Measurements from ENCODE around the gene CCDC197.

CCDC197 gene

DNA sequence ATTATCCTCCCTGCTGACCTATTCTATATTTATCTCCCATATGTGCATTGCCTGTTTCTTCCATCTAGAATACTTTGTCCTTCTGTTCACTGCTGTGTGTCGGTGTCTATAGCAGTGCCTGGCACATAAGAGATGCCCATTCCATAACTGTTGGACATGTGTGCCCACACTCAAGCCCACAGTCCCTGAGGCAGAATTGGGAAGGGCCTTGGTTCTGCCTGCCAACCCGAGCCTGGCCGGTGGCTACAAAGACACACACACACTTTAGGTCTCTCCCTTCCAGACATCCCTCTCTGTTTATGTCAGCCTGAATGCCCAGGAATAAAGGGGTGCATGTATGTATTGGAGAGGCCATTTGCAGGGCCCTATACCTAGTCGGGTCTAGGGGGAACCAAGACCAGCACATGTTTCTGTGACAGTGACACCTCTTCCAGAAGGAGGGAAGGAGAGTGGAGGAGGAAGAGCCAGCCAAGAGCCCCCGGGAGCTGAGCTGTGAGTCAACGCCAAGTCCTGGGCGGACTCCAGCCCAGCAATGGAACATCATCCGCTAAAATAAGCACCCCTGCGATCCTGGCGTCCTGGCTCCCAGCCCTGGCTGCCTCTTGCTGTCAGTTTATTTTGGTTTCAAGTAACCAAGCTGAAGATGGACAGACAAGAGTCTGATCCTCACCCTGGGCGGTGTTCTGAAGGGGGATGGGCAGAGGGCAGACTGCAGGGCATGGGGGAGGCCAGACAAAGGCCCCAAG lies 16.5 kb upstream of the CCDC197 start:
- DNase-seq, result no peak

DNA sequence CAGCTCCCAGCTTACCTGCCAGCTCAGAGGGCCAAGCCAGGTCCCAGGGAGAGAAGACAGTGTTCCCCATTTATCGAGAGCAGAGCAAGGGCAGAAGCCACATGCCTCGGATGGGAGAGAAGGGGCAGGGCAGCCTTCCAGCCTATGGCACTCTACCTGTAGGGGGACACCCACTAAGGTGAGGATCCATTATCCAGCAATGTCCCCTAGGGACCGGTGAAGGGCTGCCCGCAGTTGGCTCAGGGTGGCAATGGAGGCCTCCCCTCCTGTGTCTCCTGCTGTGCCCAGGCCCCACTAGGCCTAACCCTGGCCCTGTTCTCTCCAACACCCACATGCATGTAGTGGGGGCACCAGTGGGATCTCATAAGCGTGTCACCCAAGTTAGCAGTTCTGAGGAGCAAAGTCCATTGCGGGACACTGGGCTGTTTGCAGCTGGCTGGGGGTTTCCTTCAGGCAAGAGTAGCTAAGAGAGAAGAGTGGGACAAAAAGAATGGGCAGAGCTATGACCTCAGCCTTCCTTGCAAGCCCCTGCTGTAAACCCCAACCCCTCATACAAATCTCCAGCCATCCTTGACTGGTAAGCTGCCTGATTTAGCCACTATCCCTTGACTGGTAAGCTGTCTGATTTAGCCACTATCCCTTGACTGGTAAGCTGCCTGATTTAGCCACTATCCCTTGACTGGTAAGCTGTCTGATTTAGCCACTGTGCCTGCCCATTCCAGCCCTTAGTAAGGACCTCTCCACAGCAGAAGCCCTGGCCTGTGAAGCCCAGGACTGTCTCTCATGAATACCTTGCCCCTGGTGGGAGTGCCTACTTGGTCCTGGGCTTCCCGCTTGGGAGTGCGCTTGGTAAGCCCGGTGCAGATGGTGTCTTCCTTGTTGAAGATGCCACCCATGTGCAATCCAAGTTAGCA lies 15.5 kb upstream of the CCDC197 start:
- DNase-seq, result no peak

DNA sequence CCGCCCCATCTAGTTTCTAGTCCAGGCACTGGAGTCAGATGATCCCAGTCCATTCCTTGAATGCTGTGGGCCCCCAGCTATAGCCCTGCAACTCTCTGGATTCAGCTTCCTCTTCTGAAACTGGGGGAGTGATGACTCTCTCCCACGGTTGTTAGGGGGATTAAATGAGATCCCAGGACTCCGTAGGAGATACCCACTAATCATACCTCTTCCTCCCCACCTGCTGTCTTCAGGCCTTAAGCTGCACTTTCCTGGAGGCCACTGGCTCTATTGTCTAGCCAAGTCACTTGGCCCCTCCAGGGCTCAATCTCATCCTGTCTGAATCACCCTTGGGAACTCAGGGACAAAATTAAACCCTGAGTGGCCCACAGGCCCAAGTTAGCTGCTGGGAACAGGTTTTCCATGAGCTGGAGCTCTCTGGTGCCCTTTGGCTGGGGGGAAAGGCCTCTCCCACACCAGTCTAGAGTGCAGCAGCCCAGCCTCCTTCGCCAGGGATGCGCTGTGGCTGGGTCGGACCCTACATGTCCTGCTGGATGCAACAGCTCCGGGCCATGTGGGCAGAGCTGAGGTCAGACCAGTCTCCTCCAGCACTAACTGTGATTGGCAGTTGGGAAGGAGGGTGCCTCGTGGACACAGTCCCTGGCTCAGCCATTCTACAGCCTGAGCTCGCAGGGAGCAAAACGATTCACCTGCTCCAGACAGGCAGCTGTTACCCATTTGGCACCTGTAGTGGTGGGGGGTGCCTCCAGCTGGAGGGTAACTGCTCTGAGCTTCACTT lies 14.7 kb upstream of the CCDC197 start:
- DNase-seq, result no peak

DNA sequence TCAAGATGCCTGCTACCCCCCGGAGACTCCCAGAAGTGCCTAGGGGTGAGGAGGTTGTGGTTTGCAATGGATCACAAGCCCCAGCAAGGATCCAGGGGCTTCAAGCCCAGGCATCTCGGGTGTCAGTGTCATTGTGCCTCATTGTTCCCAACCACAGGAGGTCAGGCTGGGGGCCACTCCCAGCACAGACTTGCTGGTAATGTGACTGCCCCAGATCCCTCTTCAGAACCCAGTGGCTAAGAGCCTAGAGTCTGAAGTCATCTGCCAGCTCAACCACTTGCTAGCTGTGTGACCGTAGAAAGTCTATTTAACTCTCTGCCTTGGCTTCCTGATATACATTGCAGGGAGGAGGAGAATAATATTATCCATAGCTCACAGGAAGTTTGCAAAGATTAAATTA lies 13.0 kb upstream of the CCDC197 start:
- no peak for DNase-seq

DNA sequence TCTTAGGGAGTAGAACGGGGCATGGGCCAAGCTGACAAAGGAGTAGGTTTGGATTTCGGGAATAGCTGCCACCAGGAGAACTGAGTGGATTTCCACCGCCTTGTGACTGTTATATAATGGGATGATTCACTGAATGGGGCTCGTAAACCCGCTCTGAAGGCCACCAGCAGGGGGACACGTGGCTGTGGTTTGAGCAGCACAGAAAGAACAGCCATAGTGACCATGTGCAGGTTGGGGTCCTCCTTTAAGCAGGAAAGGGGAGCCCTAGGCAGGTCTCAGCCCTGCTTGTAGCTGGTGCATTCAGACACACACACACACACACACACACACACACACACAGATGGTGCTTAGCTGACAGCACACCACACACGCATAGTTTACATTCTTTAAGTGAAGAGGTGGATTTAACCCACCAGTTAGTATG lies 12.1 kb upstream of the CCDC197 start:
- DNase-seq, result no peak

DNA sequence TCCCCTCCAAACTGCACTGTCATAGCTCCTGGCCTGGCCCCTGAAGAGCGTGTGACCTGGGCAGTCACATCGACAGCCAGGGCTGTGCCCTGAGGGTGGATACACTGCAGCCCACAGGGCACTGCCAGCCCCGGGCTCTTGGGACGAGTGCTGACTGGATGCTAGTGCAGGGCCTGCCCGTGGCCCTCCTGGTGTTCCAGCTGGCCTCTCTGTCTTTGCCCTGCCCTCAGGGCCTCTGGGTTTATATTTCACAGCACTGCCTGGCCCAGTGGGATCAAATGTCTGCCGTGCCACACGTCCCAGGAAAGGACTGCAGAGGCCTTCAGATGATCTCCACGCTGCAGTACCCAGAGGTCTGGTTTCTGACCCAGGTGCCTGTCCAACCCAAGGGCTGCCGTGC lies 10.1 kb upstream of the CCDC197 start:
- DNase-seq, result no peak

DNA sequence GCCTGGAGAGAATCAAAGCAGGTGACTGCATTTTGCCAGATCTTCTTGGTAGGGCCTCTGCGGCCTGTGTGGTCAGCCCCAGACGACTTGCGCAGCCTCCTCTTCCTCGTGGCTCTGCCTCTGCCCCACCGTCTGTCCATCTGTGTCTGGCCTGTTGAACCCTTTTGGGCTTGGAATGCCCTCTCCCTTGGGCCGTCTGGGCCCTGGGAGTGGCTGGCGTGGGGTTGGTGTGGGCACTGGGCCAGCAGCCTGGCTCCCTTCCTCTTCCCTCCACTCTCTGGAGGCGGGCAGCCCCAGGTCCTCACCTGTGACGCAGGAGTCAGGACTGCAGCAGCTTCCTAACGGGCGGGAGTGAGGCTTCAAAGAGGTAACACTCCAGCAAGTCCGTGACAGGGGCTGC lies 9.7 kb upstream of the CCDC197 start:
- DNase-seq, result no peak

DNA sequence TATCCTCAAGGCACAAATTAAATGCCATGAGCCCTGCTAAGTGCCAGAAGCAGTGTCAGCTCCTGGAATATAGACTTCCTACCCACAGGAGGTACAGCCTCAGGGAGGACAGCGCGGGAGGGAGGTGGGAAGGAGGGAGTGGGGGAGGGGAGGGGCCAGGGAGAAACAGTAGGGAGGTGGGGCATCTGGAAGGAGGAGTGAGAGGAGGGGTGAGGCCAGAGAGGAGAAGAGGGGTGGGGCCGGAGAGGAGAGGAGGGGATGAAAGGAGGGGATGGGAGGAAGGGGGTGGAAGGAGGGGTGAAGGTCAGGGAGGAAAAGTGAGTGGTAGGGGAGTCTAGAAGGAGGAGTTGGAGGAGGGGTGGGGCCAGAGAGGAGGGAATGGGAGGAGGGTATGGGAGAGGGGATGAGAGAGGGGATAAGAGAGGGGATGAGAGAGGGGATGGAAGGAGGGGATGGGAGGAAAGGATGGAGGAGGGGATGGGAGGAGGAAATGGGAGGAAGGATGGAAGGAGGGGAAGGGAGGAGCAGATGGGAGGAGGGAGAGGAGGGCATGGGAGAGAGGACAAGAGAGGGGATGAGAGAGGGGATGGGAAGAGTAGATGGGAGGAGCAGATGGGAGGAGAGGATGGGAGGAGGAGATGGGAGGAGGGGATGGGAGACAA lies 9.2 kb upstream of the CCDC197 start:
- DNase-seq, result no peak

DNA sequence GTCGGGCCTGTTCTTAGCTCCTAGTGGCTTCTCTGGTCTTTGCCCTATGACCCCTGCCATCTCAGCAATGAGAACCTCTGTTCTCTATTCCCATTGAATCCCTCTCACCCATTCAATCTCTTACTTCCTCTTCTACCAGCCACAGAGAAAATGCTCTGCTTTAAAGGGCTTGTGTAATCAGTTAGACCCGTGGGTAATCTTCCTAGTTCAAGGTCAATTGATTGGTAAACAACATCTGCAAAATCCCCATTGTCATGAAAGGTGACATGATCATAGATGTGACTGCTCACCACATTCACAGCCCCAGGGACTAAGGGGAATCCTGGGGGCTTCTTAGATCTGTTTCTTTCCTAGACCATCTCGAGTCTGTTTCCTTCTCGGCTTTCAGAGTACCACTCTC lies 7.2 kb upstream of the CCDC197 start:
- DNase-seq, result no peak

DNA sequence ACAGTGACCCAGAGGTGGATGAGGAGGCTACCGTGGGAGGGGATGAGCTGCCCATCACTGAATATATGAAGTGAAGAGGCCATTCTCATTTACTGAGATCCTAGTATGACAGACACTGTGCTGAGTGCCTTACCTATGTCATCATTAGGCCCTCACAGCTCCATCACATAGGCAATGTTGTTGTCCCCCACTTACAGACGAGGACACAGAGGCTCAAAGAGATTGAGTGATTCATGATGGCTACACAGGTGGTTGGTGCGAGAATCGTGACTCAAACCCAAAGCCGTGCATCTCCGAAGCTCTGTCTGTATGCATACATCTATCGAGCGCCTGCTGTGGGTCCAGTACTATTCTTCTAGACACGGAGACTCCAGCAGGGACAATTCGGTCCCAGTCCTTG lies 5.9 kb upstream of the CCDC197 start:
- DNase-seq, result no peak

DNA sequence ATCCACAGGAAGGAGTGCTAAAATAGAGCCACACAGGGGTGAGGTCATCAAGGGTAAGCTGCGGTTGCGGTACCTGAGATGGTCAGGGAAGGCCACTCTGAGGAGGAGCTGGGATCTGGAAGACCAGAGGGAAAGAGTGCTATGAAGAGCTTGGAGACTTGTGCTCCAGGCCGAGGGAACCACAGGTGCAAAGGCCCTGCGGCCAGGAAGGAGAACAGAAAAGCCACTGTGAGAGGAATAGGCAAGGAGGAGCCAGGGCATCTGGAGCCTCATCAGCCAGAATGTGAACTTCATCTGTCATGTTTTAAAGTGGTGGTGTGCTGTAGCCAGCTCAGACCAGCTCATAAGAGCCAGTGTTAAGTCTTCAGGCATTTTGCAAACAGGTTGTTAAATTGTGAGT lies 5.5 kb upstream of the CCDC197 start:
- no peak for DNase-seq

DNA sequence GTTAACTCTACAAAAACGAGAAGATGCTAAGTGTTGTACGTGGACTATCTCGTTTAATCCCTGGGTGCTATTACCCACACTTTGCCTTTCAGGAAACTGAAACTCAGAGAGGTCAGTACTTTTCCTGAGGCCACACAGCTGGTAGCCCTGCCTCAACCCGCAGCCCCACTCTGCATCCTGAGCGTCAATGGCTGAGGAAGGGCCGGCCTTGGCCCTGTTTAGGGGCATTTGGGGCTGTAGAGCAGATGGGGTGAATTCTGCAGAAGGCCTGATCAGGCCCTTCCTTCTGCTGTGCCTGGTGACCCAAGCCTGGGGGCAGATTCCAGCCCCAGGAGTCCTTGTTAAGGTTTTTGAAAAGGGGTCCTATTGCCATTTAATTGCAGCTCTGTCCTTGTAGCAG lies 3.7 kb upstream of the CCDC197 start:
- no peak for DNase-seq

DNA sequence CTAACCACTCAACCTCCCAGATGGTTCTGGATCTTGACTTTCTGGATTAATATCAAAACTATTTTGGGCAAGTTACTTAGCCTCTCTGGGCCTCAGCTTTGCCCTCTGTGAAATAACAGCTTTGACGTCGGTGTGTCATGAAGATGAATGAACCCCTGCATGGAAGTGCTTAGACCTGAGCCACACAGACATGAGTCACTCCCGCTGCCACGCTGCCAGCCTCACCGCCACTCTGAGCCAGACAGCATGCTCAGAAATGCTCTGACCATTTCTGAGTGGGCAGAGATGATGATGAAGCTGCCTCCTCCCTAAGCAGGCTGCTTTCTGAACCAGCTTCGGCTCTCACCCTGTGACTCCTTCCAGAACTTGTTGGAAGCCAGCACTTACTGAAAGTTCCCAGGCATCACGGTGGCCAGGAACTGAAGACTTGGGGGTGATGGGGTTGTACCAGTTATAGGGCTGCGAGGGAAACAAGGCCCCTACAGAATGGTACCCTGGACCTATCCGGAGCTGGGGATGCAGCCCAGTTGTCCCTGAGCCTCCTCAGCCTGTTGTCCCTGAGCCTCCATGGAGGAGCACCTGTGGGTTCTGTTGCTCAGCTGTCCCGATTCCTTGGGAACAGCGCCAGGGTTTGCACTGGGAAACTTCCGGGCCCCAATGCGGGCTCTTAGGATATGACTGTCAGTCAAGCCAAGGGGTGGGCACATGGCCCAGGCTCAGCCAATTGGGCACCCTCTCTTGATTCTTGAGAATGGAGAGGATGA lies 2.0 kb upstream of the CCDC197 start:
- DNase-seq, result peak; percentile 42 to 55

DNA sequence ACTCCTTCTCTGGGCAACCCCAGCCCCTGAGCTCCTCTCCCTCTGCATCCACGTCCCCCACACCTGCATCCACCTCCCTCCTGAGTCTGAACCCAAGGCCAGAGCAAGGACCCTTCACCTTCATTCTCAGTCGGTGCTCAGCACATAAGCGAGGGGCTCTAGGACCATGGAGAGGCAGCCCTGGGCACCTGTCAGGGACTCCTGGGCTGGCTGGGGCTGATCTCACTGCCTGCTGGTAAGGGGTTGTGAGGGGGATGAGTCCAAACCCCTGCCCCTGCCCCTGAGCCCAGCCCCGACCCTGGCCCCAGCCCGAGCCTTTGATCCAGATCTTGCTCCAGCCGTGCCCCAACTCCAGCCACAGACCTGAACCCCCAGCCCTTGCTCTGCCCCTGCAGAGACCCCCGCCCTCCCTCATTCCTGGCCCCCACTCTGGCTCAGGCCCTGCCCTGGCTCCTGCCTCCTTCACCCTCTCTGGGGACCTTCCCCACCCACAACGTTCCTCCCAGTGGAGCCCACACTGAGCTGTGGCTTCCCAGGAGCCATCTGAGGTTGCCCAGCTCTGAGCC lies 888 bp upstream of the CCDC197 start:
- no peak for DNase-seq

DNA sequence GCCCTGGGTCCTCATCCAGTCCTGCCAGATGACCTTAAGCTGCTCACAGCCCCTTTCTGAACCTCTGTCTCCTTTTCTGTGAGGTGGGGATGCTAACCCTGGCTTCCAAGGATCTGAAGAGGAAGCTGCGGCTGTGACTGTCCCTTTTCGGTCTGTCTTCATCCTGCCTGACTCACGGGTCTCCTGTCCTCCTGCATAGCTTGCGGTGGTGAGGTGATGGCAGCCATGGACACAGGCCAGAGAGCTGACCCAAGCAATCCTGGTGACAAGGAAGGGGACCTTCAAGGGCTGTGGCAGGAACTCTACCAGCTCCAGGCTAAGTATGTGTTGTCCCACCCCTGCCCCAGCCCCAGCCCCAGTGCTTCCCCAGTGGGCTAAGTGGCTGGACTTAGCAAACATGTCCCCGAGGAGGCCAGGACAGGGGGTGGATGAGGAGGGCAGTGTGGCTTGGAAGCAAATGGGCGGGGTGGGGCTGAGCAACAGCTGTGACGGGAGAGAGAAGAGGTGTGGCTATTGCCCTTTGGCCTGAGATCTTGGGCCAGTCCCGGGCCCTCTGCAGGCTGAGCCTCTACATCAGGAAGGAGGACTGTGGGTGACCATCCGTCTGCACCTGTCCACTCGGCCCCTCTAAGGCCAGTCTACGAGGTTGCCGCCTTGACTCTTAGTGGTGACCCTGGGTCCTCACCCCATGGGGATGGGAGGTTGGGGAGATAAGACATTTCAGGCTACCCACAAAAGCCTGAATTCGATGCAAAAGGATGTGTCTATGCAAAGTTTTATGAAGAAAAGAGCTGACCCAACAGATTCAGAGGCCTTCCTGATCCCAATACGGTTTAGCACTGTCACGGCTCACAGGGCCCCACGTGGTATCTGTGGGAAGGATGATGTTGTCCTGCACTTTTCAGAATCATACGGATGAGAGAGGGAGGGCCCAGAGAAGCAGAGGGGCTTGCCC lies 1.1 kb downstream of the CCDC197 start:
- no peak for DNase-seq

DNA sequence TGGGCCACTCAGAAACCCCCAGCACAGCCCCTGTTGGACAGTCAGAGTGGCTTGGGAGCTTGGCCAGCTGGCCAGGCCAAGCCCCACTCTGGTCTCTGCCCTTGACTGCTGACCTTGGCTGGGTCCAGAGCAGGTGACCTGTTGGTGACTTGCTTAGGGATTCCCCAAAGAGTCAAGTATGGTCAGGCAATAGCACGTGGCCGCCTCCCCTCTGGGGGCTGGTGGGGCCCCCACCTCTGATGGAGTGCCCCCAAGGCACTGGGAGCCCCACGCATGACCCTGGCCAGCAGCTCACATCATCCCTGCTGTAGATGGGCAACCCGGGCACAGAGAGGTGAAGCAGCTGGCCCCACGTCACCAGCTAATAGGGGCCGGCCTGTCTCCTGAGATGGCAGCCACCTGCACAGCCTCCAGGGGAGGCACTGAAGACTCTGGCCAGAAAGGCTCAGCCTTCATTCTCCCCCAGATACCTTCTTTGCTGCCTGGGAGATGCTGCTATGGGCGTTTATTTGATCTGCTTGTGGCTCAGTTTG lies 1.8 kb downstream of the CCDC197 start:
- no peak for DNase-seq

DNA sequence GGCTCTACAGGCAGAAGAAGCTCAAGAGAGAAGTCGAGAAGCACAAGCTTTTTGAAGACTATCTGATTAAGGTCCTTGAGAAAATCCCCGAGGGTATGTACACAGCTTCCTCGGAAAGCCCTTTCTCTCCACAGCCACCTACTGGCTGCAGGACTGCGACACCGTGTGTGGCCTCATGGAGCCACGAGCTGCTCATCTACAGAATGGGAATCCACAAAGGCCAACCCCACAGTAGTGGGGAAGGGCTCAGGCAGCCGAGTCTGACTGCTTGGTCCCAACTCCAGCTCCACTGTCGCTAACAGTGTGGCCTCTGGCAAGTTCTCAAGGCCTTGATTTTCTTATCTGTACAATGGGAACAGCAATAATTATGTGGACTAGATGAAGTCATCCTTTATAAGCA lies 2.5 kb downstream of the CCDC197 start:
- no peak for DNase-seq

DNA sequence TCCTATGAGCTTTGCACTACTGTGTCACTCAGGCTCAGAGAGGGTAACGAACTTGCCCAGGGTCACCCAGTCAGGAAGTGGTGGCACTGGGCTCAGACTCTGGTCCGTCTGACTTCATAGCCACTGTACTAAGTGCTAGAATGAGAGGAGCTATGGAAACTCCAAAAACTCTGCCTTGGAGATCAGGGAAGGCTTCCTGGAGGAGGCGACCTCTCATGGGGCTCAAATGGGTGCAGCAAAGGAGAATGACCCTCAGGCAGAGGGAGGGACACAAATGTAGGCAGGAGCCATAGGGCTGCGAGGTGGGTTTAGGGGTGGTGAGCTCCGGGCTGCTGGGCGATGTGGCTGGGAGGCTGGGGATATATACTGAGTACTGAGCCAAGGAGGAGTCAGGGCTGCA lies 3.2 kb downstream of the CCDC197 start:
- no peak for DNase-seq

DNA sequence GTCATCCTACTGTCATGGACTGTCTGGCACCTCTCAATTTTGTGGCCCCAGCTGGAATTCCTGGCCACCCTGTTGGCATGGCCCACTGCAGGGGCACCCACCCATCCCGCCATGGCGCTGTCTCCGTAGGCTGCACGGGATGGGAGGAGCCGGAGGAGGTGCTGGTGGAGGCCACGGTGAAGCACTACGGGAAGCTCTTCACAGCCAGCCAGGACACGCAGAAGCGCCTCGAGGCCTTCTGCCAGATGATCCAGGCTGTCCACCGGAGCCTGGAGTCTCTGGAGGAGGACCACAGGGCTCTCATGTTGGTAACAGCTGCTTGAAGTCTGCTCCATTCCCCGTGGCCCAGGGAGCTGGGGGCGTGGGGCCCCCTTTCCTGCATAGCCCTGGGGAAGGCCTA lies 3.9 kb downstream of the CCDC197 start:
- no peak for DNase-seq
